Astrocyte of the spinal cord (primary cell): ENCODE results near the gene FAM50A.

Source experiments
- DNase-seq: peaks from one replicate; pipeline ENCODE4 v3.0.0; 2011; ENCODE audit warnings: low read depth, low spot score
- H3K4me3 ChIP-seq: 2 replicates; pipeline ENCODE4 v1.5.1; 2011; ENCODE audit warnings: low read depth, mild to moderate bottlenecking, low read length, moderate library complexity
- CTCF ChIP-seq: IDR thresholded peaks from 2 replicates; pipeline ENCODE4 v1.5.1; 2012; ENCODE audit warnings: low read depth, mild to moderate bottlenecking, low read length, inconsistent platforms
- in situ Hi-C: cut with HindIII; loops from 2 replicates; pipeline ENCODE4 v1.10.0; 2017; ENCODE audit warnings: low sequenced_read_pairs

FAM50A gene

GRCh38 chrX:154468217-154468616, 24.3 kb downstream of the FAM50A start:
- in situ Hi-C loops, result no loop called here
- no peak for TF ChIP-seq CTCF
- no peak overlapping the region for H3K4me3 ChIP-seq
- no peak for DNase-seq

- no peak overlapping the region for H3K4me3 ChIP-seq
- no peak for DNase-seq
- in situ Hi-C loops, result no loop called here
- TF ChIP-seq CTCF, result no peak
These were observed 25.2 kb downstream of the FAM50A start for GRCh38 chrX:154469114-154469513.

- DNase-seq, result no peak
- H3K4me3 ChIP-seq, result no peak overlapping the region
- in situ Hi-C loops, result no loop called here
- no peak for TF ChIP-seq CTCF
These were observed 25.9 kb downstream of the FAM50A start for GRCh38 chrX:154469880-154470279.

GRCh38 chrX:154470434-154470833, 26.5 kb downstream of the FAM50A start:
- H3K4me3 ChIP-seq, result no peak overlapping the region
- DNase-seq, result no peak
- in situ Hi-C loops, result no loop called here
- no peak for TF ChIP-seq CTCF

- no peak overlapping the region for H3K4me3 ChIP-seq
- no peak for TF ChIP-seq CTCF
- in situ Hi-C loops, result no loop called here
- no peak for DNase-seq
These were observed 27.1 kb downstream of the FAM50A start for GRCh38 chrX:154470914-154471568.

GRCh38 chrX:154471839-154472684, 28.1 kb downstream of the FAM50A start:
- TF ChIP-seq CTCF, result no peak
- no peak for DNase-seq
- in situ Hi-C loops, result no loop called here
- H3K4me3 ChIP-seq, result no peak overlapping the region
